Sigmoid colon (tissue), 7 donors: ENCODE data around the gene GNGT2. TPM values are rescaled to one million over a fixed set of nuclear protein-coding genes. Genes with fewer than 3 reads are reported as not detected.

Experiments
- DNase-seq: peaks from one replicate; pipeline ENCODE4 v3.0.0-alpha.2; 2019
- H3K27ac ChIP-seq, 4 donors: fragments of 200-600 bp; sonication (generic); one replicate each; pipeline ENCODE4 v1.5.1; 2016 to 2019; ENCODE audit warnings: mild to moderate bottlenecking in 1 of 4
- H3K27me3 ChIP-seq, 3 donors: fragments of 200-600 bp; sonication (generic); one replicate each; pipeline ENCODE4 v1.5.1; 2019; ENCODE audit warnings: mild to moderate bottlenecking in 1 of 3
- H3K36me3 ChIP-seq, 4 donors: fragments of 200-600 bp; sonication (generic); one replicate each; pipeline ENCODE4 v1.5.1; 2016 to 2019
- H3K4me1 ChIP-seq, 4 donors: fragments of 200-600 bp; sonication (generic); one replicate each; pipeline ENCODE4 v1.5.1; 2017 to 2019
- H3K4me3 ChIP-seq, 4 donors: fragments of 200-600 bp; sonication (generic); one replicate each; pipeline ENCODE4 v1.5.1; 2017 to 2019; ENCODE audit warnings: mild to moderate bottlenecking in 2 of 4, moderate library complexity in 1 of 4
- H3K9me3 ChIP-seq, 4 donors: fragments of 200-600 bp in 3 of 4; sonication (generic) in 3 of 4; one replicate each; pipeline versions ENCODE4 v1.5.1 to v1.6.1; 2013 to 2019
- CTCF ChIP-seq, 4 experiments: fragments of 450-650 bp in 3 of 4; fragments of 200-600 bp in 1 of 4; IDR thresholded peaks; one replicate each; pipeline ENCODE4 v1.5.1; 2016 to 2019; ENCODE audit warnings: antibody characterized with exemption in 4 of 4, mild to moderate bottlenecking in 3 of 4, moderate library complexity in 2 of 4
- EP300 ChIP-seq, 4 donors: sonication (generic); formaldehyde crosslinking; IDR thresholded peaks; one replicate each; pipeline ENCODE4 v1.6.1; 2017; ENCODE audit warnings: antibody characterized with exemption in 4 of 4
- POLR2A ChIP-seq, 2 donors: fragments of 450-650 bp; IDR thresholded peaks; one replicate each; pipeline ENCODE4 v1.6.1; 2016; ENCODE audit warnings: antibody characterized with exemption in 2 of 2, mild to moderate bottlenecking in 2 of 2, moderate library complexity in 2 of 2
- POLR2AphosphoS5 ChIP-seq, 4 donors: sonication (generic); formaldehyde crosslinking; IDR thresholded peaks; one replicate each; pipeline ENCODE4 v1.6.1; 2017; ENCODE audit warnings: antibody characterized with exemption in 4 of 4
- WGBS, 2 donors: extraction: QIAGEN DNeasy Blood & Tissue Kit; methylation state at CpG; one replicate each; pipeline ENCODE4 v1.1.7; 2013; 5-methylcytosine and 5-hydroxymethylcytosine counted together
- intact Hi-C: fragments of 100-400 bp; cut with DNase I; formaldehyde crosslinking; loops from one replicate; pipeline ENCODE4 v1.15.1; 2023
- polyA plus RNA-seq, 3 donors: library from polyadenylated mRNA; stranded (reverse); fragments of 200-250 nt; gene quantifications; one replicate each; pipeline ENCODE4 v1.2.3, GENCODE V29; 2013
- total RNA-seq, 4 donors: library from RNA; depleted of rRNA; stranded (reverse); fragments of >200 nt; gene quantifications; one replicate each; pipeline ENCODE4 v1.1.0, GENCODE V29; 2016
- donor health status: healthy with polysubstance abuse.
- donor health status: Bipolar disorder and iron deficiency.
- donor health status: healthy.

Gene GNGT2
- total and polyA plus RNA-seq, 7 donors: 1.6 to 11.0 (median 4.2) TPM

GRCh38 chr17:49213847-49214246 is 3.5 kb upstream of the GNGT2 start:
- H3K27ac ChIP-seq: peak overlapping the region in 2 of 4 donors; percentile 20 to 23
- no peaks in the 10 kb centered on the region for H3K4me1 ChIP-seq

GRCh38 chr17:49213399-49213798 is 3.0 kb upstream of the GNGT2 start:
- Histone ChIP-seq H3K36me3 (no peaks in the 10 kb centered on the region), H3K27ac (no peak overlapping the region), H3K4me3 (no peak overlapping the region), H3K9me3 (no peaks in the 10 kb centered on the region), H3K27me3 (peaks cover 0 to 22% (median 0%) of the 10 kb centered on the region in 3 donors), H3K4me1 (no peaks in the 10 kb centered on the region)
- DNase-seq: no peak
- intact Hi-C loops: no loop called here
- WGBS, 2 donors: 52 to 78% methylated on average over 5 of the region's 5 CpGs
- TF ChIP-seq POLR2AphosphoS5 (IDR thresholded peaks at IDR 0.05): no peak
- no peak for TF ChIP-seq EP300 (IDR thresholded peaks at IDR 0.05)
- TF ChIP-seq CTCF (IDR thresholded peaks at IDR 0.05): no peak
- TF ChIP-seq POLR2A (IDR thresholded peaks at IDR 0.05): no peak

More at GRCh38 chr17:49213847-49214246, 3.5 kb upstream of the GNGT2 start:
- WGBS, 2 donors: 84 to 85% methylated on average over 2 of the region's 2 CpGs
- H3K36me3 ChIP-seq: no peaks in the 10 kb centered on the region
- H3K4me3 ChIP-seq: no peak overlapping the region
- no peak for DNase-seq
- intact Hi-C loops: no loop called here
- no peaks in the 10 kb centered on the region for H3K9me3 ChIP-seq
- peaks cover 0 to 22% (median 0%) of the 10 kb centered on the region in 3 donors for H3K27me3 ChIP-seq
- TF ChIP-seq POLR2AphosphoS5 (IDR thresholded peaks at IDR 0.05) (no peak), CTCF (IDR thresholded peaks at IDR 0.05) (no peak), EP300 (IDR thresholded peaks at IDR 0.05) (no peak), POLR2A (IDR thresholded peaks at IDR 0.05) (no peak)

GRCh38 chr17:49209061-49209571 is 1.3 kb downstream of the GNGT2 start:
- DNase-seq: no peak
- intact Hi-C loops: no loop called here
- no peaks in the 10 kb centered on the region for H3K4me1 ChIP-seq
- H3K27ac ChIP-seq: peak overlapping the region in 1 of 4 donors; percentile 58
- no peaks in the 10 kb centered on the region for H3K36me3 ChIP-seq
- WGBS, 2 donors: 71 to 79% methylated on average over 10 of the region's 10 CpGs
- peaks cover 0 to 22% (median 0%) of the 10 kb centered on the region in 3 donors for H3K27me3 ChIP-seq
- TF ChIP-seq POLR2AphosphoS5 (IDR thresholded peaks at IDR 0.05) (no peak), POLR2A (IDR thresholded peaks at IDR 0.05) (no peak), CTCF (IDR thresholded peaks at IDR 0.05) (no peak), EP300 (IDR thresholded peaks at IDR 0.05) (no peak)
- no peak overlapping the region for H3K4me3 ChIP-seq
- H3K9me3 ChIP-seq: no peaks in the 10 kb centered on the region

GRCh38 chr17:49204516-49204915 is 5.9 kb downstream of the GNGT2 start:
- 95 to 98% methylated on average over 2 of the region's 2 CpGs for WGBS, 2 donors
- Histone ChIP-seq H3K4me3 (no peak overlapping the region), H3K36me3 (no peaks in the 10 kb centered on the region), H3K9me3 (no peaks in the 10 kb centered on the region), H3K4me1 (no peaks in the 10 kb centered on the region), H3K27me3 (peaks cover 0 to 7% (median 0%) of the 10 kb centered on the region in 3 donors), H3K27ac (no peak overlapping the region)
- intact Hi-C loops: no loop called here
- TF ChIP-seq POLR2AphosphoS5 (IDR thresholded peaks at IDR 0.05) (no peak), POLR2A (IDR thresholded peaks at IDR 0.05) (no peak), EP300 (IDR thresholded peaks at IDR 0.05) (no peak), CTCF (IDR thresholded peaks at IDR 0.05) (no peak)
- DNase-seq: no peak

- intact Hi-C loops: no loop called here
- Histone ChIP-seq H3K27me3 (no peaks in the 10 kb centered on the region), H3K4me1 (no peaks in the 10 kb centered on the region), H3K36me3 (no peaks in the 10 kb centered on the region), H3K4me3 (no peak overlapping the region), H3K9me3 (no peaks in the 10 kb centered on the region), H3K27ac (no peak overlapping the region)
- no peak for DNase-seq
- WGBS, 2 donors: 62 to 77% methylated on average over 2 of the region's 2 CpGs
- TF ChIP-seq CTCF (IDR thresholded peaks at IDR 0.05) (no peak), EP300 (IDR thresholded peaks at IDR 0.05) (no peak), POLR2A (IDR thresholded peaks at IDR 0.05) (no peak)
Observed at GRCh38 chr17:49203796-49204195, 6.6 kb downstream of the GNGT2 start.
